ENCODE data around the gene GADD45GIP1. TPM values are rescaled to one million over a fixed set of nuclear protein-coding genes. Genes with fewer than 3 reads are reported as not detected.
"Not testable (repeated sequence)": the region's sequence is repeated elsewhere in the genome, so short reads cannot be mapped to it uniquely, and the experiment has no call there.

The GADD45GIP1 gene
- total RNA-seq, 1 donor from 2014 or later, result 42.7 TPM

DNA sequence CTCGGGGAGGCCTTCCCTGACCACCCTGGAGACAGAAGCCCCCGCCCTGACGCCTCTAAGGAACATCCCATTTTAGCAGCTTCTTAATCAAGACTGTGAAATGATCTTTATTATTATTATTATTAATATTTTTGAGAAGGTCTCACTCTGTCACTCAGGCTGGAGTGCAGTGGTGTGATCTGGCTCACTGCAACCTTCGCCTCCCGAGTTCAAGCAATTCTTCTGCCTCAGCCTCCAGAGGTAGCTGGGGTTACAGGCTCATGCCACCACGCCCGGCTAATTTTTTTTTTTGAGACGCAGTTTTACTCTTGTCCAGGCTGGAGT is 8.8 kb upstream of the GADD45GIP1 start:
- no peaks in the 10 kb centered on the region for H3K9me3 ChIP-seq
- H3K36me3 ChIP-seq, result no peaks in the 10 kb centered on the region
- H3K27ac ChIP-seq, result peak overlapping the region; percentile 12 to 71
- H3K4me3 ChIP-seq, result peak overlapping the region; percentile 56 to 73
- intact Hi-C loops (cut with DNase I), result no loop called here
- TF ChIP-seq, protein P1, sequence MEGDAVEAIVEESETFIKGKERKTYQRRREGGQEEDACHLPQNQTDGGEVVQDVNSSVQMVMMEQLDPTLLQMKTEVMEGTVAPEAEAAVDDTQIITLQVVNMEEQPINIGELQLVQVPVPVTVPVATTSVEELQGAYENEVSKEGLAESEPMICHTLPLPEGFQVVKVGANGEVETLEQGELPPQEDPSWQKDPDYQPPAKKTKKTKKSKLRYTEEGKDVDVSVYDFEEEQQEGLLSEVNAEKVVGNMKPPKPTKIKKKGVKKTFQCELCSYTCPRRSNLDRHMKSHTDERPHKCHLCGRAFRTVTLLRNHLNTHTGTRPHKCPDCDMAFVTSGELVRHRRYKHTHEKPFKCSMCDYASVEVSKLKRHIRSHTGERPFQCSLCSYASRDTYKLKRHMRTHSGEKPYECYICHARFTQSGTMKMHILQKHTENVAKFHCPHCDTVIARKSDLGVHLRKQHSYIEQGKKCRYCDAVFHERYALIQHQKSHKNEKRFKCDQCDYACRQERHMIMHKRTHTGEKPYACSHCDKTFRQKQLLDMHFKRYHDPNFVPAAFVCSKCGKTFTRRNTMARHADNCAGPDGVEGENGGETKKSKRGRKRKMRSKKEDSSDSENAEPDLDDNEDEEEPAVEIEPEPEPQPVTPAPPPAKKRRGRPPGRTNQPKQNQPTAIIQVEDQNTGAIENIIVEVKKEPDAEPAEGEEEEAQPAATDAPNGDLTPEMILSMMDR (IDR thresholded peaks at IDR 0.05), result no peak
- H3K27me3 ChIP-seq, result no peaks in the 10 kb centered on the region
- H3K4me1 ChIP-seq, result peaks cover 0 to 4% of the 10 kb centered on the region in 2 donors
- no peak for DNase-seq (ENCODE audit: low spot score in 2 of 2)

DNA sequence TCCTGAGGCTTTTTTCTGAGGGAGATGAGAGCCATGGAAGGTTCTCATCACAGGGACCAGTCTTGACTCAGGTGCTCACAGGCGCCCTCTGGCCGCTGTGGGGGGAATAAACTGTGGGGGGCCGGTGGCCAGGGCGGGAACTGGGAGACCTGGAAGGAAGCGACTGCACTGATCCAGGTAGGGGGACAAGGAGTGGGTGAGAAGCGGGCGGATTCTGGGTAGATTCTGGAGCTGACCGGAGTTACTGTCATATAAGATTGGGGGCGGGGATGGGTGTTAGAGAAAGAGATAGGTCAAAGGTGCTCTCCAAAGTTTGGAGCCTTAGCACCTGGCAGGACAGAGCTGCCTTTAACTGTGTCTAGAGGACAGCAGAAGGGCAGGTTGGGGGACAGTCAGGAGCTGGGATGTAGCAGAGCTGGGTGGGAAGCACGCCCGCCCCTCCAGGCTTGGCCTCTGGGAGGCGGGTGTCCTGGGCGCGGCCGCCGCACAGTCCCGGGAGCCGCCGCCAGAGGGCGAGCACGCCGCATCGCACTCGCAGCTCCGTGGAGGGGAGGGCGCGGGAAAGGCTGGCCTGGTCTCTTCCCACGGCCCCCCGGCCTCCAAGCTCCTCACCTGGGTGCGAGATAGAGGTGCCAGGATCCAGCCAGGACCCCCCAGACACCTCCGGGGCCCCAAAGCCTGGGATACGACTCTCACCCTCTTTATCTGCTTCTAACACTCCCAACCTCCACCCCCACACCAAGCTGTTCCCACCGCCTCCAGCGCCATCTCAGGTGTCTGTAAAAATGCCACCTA is 8.2 kb upstream of the GADD45GIP1 start:
- Histone ChIP-seq H3K9me3 (no peaks in the 10 kb centered on the region), H3K27ac (peak overlapping the region; percentile 12 to 71), H3K36me3 (no peaks in the 10 kb centered on the region), H3K27me3 (no peaks in the 10 kb centered on the region), H3K4me1 (peaks cover 0 to 4% of the 10 kb centered on the region in 2 donors), H3K4me3 (peak overlapping the region; percentile 56 to 73)
- TF ChIP-seq, protein P1 (IDR thresholded peaks at IDR 0.05), result peak; percentile 72 to 95 (median 87)
- DNase-seq (ENCODE audit: low spot score in 2 of 2), result peak in 1 of 2 donors; percentile 90
- intact Hi-C loops (cut with DNase I), result no loop called here

DNA sequence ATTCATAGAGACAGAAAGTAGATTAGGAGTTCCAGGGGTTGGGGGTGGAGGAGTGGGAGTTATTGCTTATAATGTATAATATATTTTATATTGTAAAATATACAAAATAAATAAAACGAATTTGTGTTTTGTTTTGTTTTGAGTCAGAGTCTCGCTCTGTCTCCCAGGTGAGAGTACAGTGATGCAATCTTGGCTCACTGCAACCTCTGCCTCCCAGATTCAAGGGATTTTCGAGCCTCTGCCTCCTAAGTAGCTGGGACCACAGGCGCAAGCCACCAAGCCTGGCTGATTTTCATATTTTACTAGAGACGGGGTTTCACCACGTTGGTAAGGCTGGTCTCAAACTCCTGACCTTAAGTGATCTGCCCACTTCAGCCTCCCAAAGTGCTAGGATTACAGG is 2.5 kb upstream of the GADD45GIP1 start:
- no peak for DNase-seq (ENCODE audit: low spot score in 2 of 2)
- TF ChIP-seq, protein P1 (IDR thresholded peaks at IDR 0.05), result no peak
- no peak overlapping the region for H3K27ac ChIP-seq
- H3K4me3 ChIP-seq, result no peak overlapping the region
- no peaks in the 10 kb centered on the region for H3K27me3 ChIP-seq
- peaks cover 1 to 4% of the 10 kb centered on the region in 2 donors for H3K36me3 ChIP-seq
- intact Hi-C loops (cut with DNase I), result no loop called here
- no peaks in the 10 kb centered on the region for H3K9me3 ChIP-seq
- peaks cover 5 to 10% of the 10 kb centered on the region in 2 donors for H3K4me1 ChIP-seq

DNA sequence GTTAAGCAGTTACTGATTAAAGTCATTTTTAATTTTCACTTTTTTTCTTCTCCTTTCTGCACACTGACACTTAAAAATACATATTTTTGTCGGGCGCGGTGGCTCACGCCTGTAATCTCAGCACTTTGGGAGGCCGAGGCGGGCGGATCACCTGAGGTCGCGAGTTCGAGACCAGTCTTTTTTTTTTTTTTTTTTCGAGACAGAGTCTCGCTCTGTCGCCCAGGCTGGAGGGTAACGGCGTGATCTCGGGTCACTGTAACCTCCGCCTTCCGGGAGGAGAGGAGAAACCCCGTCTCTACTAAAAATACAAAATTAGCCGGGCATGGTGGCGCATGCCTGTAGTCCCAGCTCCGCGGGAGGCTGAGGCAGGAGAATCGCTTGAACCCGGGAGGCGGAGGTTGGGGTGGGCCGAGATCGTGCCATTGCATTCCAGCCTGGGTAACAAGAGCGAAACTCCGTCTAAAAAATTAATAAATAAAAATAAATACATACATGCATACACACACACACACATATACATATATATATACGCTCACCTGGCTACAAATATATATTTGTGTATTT is 448 bp upstream of the GADD45GIP1 start:
- peaks cover 15 to 21% of the 10 kb centered on the region in 2 donors for H3K36me3 ChIP-seq
- intact Hi-C loops (cut with DNase I); DNase-seq (ENCODE audit: low spot score in 2 of 2); H3K9me3 ChIP-seq; H3K27me3 ChIP-seq: not testable (repeated sequence)
- peak overlapping the region; percentile 80 to 89 for H3K4me3 ChIP-seq
- H3K27ac ChIP-seq, result peak overlapping the region; percentile 88 to 95
- H3K4me1 ChIP-seq, result peaks cover 18 to 22% of the 10 kb centered on the region in 2 donors

DNA sequence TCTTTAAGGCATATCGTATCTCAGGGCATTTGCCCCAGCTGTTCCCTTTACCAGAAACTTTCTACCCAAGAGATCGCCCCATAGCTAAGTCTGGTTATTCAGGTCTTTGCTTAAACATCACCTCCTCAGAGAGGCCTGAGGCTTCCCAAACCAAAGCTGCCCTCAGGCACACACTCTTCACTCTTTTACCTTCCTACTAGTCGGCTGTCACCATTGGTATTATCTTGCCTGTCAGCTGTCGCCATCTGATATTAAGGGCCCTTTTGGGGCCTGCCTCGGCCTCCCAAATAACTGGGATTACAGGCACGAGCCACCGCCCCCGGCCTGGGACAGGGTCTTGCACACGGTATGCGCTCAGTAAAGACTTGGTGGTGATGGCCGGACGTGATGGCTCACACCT is 1.0 kb downstream of the GADD45GIP1 start:
- Histone ChIP-seq H3K27me3 (no peaks in the 10 kb centered on the region), H3K27ac (peak overlapping the region; percentile 88 to 95), H3K9me3 (no peaks in the 10 kb centered on the region), H3K4me3 (peak overlapping the region; percentile 80 to 89), H3K4me1 (peaks cover 22 to 31% of the 10 kb centered on the region in 2 donors), H3K36me3 (peaks cover 30 to 35% of the 10 kb centered on the region in 2 donors)
- intact Hi-C loops (cut with DNase I), result no loop called here
- no peak for DNase-seq (ENCODE audit: low spot score in 2 of 2)
- TF ChIP-seq, protein P1 (IDR thresholded peaks at IDR 0.05), result no peak

DNA sequence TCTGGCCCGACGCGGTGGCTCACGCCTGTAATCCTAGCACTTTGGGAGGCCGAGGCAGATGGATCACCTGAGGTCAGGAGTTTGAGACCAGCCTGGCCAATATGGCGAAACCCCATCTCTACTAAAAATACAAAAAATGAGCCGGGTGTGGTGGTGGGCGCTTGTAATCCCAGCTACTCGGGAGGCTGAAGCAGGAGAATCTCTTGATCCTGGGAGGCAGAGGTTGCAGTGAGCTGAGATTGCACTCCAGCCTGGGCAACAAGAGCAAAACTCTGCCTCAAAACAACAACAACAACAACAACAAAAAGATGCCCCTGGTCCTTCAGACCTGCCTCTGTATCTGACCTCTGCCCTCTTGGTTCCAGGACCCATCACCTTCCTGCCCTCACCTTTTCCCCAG is 1.4 kb downstream of the GADD45GIP1 start:
- Histone ChIP-seq H3K4me1 (peaks cover 22 to 31% of the 10 kb centered on the region in 2 donors), H3K27ac (peak overlapping the region in 1 of 2 donors; percentile 95), H3K4me3 (peak overlapping the region; percentile 80 to 89), H3K36me3 (peaks cover 34 to 40% of the 10 kb centered on the region in 2 donors)
- H3K27me3 ChIP-seq; intact Hi-C loops (cut with DNase I); H3K9me3 ChIP-seq; DNase-seq (ENCODE audit: low spot score in 2 of 2): not testable (repeated sequence)
